ENCODE results near the gene PLXNC1. TPM values are rescaled to one million over a fixed set of nuclear protein-coding genes. Genes with fewer than 3 reads are reported as not detected.

PLXNC1 gene
- polyA plus RNA-seq, 3 donors from 2014 or later, result 2.3 to 3.3 (median 2.5) TPM

- no peak overlapping the region for H3K27ac Mint-ChIP-seq
- DNase-seq, result no peak
These were observed 32.2 kb upstream of the PLXNC1 start for GRCh38 chr12:94116191-94116590.

GRCh38 chr12:94121886-94122285, 26.5 kb upstream of the PLXNC1 start:
- H3K4me1 Mint-ChIP-seq, result peaks cover 36 to 47% of the 10 kb centered on the region in 2 donors
- H3K27ac Mint-ChIP-seq, result peak overlapping the region in 1 of 6 donors; percentile 33
- H3K4me3 Mint-ChIP-seq, result peak overlapping the region in 1 of 5 donors; percentile 23
- peaks cover 0 to 4% (median 0%) of the 10 kb centered on the region in 3 donors for H3K27me3 Mint-ChIP-seq (ENCODE audit: low read depth in 3 of 3)
- no peak for DNase-seq
- peaks cover 0 to 2% (median 0%) of the 10 kb centered on the region in 6 donors for H3K9me3 Mint-ChIP-seq
- no peaks in the 10 kb centered on the region for H3K36me3 Mint-ChIP-seq

More at GRCh38 chr12:94116191-94116590, 32.2 kb upstream of the PLXNC1 start:
- peaks cover 0 to 3% (median 0%) of the 10 kb centered on the region in 3 donors for H3K27me3 Mint-ChIP-seq (ENCODE audit: low read depth in 3 of 3)
- no peaks in the 10 kb centered on the region for H3K4me1 Mint-ChIP-seq
- H3K36me3 Mint-ChIP-seq, result no peaks in the 10 kb centered on the region
- no peak overlapping the region for H3K4me3 Mint-ChIP-seq
- H3K9me3 Mint-ChIP-seq, result no peaks in the 10 kb centered on the region

- Mint-ChIP-seq H3K27me3 (ENCODE audit: low read depth in 3 of 3) (peaks cover 0 to 5% (median 0%) of the 10 kb centered on the region in 3 donors), H3K9me3 (peaks cover 0 to 2% (median 0%) of the 10 kb centered on the region in 6 donors), H3K36me3 (no peaks in the 10 kb centered on the region), H3K4me3 (peak overlapping the region in 3 of 5 donors; percentile 23 to 41 (median 37)), H3K4me1 (peaks cover 37 to 47% of the 10 kb centered on the region in 2 donors), H3K27ac (peak overlapping the region in 2 of 6 donors; percentile 24 to 60)
- DNase-seq, result no peak
These were observed 25.8 kb upstream of the PLXNC1 start for GRCh38 chr12:94122591-94122990.

- peak overlapping the region in 4 of 6 donors; percentile 41 to 77 (median 64) for H3K27ac Mint-ChIP-seq
- peaks cover 0 to 6% (median 0%) of the 10 kb centered on the region in 3 donors for H3K27me3 Mint-ChIP-seq (ENCODE audit: low read depth in 3 of 3)
- peaks cover 38 to 47% of the 10 kb centered on the region in 2 donors for H3K4me1 Mint-ChIP-seq
- H3K4me3 Mint-ChIP-seq, result peak overlapping the region in 4 of 5 donors; percentile 21 to 43 (median 32)
- H3K9me3 Mint-ChIP-seq, result peaks cover 0 to 2% (median 0%) of the 10 kb centered on the region in 6 donors
- DNase-seq, result peak in 1 of 3 donors; percentile 17
- H3K36me3 Mint-ChIP-seq, result no peaks in the 10 kb centered on the region
These were observed 25.2 kb upstream of the PLXNC1 start for GRCh38 chr12:94123127-94123526.

GRCh38 chr12:94126067-94126466, 22.3 kb upstream of the PLXNC1 start:
- DNase-seq, result no peak
- H3K36me3 Mint-ChIP-seq, result no peaks in the 10 kb centered on the region

GRCh38 chr12:94127239-94128131, 20.9 kb upstream of the PLXNC1 start:
- no peak for DNase-seq
- Mint-ChIP-seq H3K4me1 (peaks cover 36 to 40% of the 10 kb centered on the region in 2 donors), H3K27me3 (ENCODE audit: low read depth in 3 of 3) (peaks cover 0 to 6% (median 6%) of the 10 kb centered on the region in 3 donors), H3K27ac (no peak overlapping the region), H3K36me3 (peaks cover 0 to 4% (median 0%) of the 10 kb centered on the region in 3 donors), H3K4me3 (no peak overlapping the region), H3K9me3 (peaks cover 0 to 2% (median 0%) of the 10 kb centered on the region in 6 donors)

More at GRCh38 chr12:94126067-94126466, 22.3 kb upstream of the PLXNC1 start:
- H3K9me3 Mint-ChIP-seq, result peaks cover 0 to 2% (median 0%) of the 10 kb centered on the region in 6 donors
- peaks cover 0 to 6% (median 2%) of the 10 kb centered on the region in 3 donors for H3K27me3 Mint-ChIP-seq (ENCODE audit: low read depth in 3 of 3)
- H3K27ac Mint-ChIP-seq, result peak overlapping the region in 2 of 6 donors; percentile 7 to 24
- H3K4me1 Mint-ChIP-seq, result peaks cover 38 to 47% of the 10 kb centered on the region in 2 donors
- H3K4me3 Mint-ChIP-seq, result no peak overlapping the region

- Mint-ChIP-seq H3K27ac (no peak overlapping the region), H3K36me3 (peaks cover 0 to 4% (median 0%) of the 10 kb centered on the region in 3 donors)
- DNase-seq, result no peak
These were observed 20.1 kb upstream of the PLXNC1 start for GRCh38 chr12:94128280-94128679.

GRCh38 chr12:94133964-94134795, 14.2 kb upstream of the PLXNC1 start:
- Mint-ChIP-seq H3K27ac (no peak overlapping the region), H3K4me1 (peaks cover 2 to 8% of the 10 kb centered on the region in 2 donors), H3K27me3 (ENCODE audit: low read depth in 3 of 3) (peaks cover 0 to 6% (median 0%) of the 10 kb centered on the region in 3 donors), H3K9me3 (no peaks in the 10 kb centered on the region), H3K36me3 (peaks cover 0 to 4% (median 0%) of the 10 kb centered on the region in 3 donors), H3K4me3 (no peak overlapping the region)
- peak; percentile 50 to 59 (median 51) for DNase-seq

More at GRCh38 chr12:94128280-94128679, 20.1 kb upstream of the PLXNC1 start:
- Mint-ChIP-seq H3K4me3 (no peak overlapping the region), H3K9me3 (peaks cover 0 to 2% (median 0%) of the 10 kb centered on the region in 6 donors), H3K27me3 (ENCODE audit: low read depth in 3 of 3) (peaks cover 0 to 6% (median 5%) of the 10 kb centered on the region in 3 donors), H3K4me1 (peaks cover 30 to 32% of the 10 kb centered on the region in 2 donors)

- Mint-ChIP-seq H3K4me1 (peaks cover 2 to 8% of the 10 kb centered on the region in 2 donors), H3K9me3 (no peaks in the 10 kb centered on the region), H3K36me3 (peaks cover 0 to 4% (median 0%) of the 10 kb centered on the region in 3 donors), H3K27ac (no peak overlapping the region), H3K4me3 (no peak overlapping the region), H3K27me3 (ENCODE audit: low read depth in 3 of 3) (peaks cover 2 to 5% (median 5%) of the 10 kb centered on the region in 3 donors)
- no peak for DNase-seq
These were observed 12.5 kb upstream of the PLXNC1 start for GRCh38 chr12:94135896-94136295.

GRCh38 chr12:94139816-94140215, 8.6 kb upstream of the PLXNC1 start:
- no peaks in the 10 kb centered on the region for H3K9me3 Mint-ChIP-seq
- no peaks in the 10 kb centered on the region for H3K4me1 Mint-ChIP-seq
- H3K27ac Mint-ChIP-seq, result no peak overlapping the region
- DNase-seq, result no peak
- peaks cover 2 to 5% (median 2%) of the 10 kb centered on the region in 3 donors for H3K27me3 Mint-ChIP-seq (ENCODE audit: low read depth in 3 of 3)
- no peak overlapping the region for H3K4me3 Mint-ChIP-seq
- H3K36me3 Mint-ChIP-seq, result no peaks in the 10 kb centered on the region

GRCh38 chr12:94140556-94140955, 7.8 kb upstream of the PLXNC1 start:
- Mint-ChIP-seq H3K4me3 (no peak overlapping the region), H3K27me3 (ENCODE audit: low read depth in 3 of 3) (peaks cover 2 to 5% (median 2%) of the 10 kb centered on the region in 3 donors), H3K4me1 (no peaks in the 10 kb centered on the region), H3K27ac (no peak overlapping the region), H3K9me3 (no peaks in the 10 kb centered on the region), H3K36me3 (no peaks in the 10 kb centered on the region)
- peak; percentile 44 to 58 (median 45) for DNase-seq

- H3K27me3 Mint-ChIP-seq (ENCODE audit: low read depth in 3 of 3), result peaks cover 2 to 5% (median 2%) of the 10 kb centered on the region in 3 donors
- DNase-seq, result no peak
- H3K9me3 Mint-ChIP-seq, result no peaks in the 10 kb centered on the region
- H3K27ac Mint-ChIP-seq, result no peak overlapping the region
- H3K36me3 Mint-ChIP-seq, result no peaks in the 10 kb centered on the region
- no peaks in the 10 kb centered on the region for H3K4me1 Mint-ChIP-seq
- H3K4me3 Mint-ChIP-seq, result no peak overlapping the region
These were observed 7.2 kb upstream of the PLXNC1 start for GRCh38 chr12:94141004-94141764.

GRCh38 chr12:94141892-94142291, 6.5 kb upstream of the PLXNC1 start:
- no peaks in the 10 kb centered on the region for H3K4me1 Mint-ChIP-seq
- no peak overlapping the region for H3K27ac Mint-ChIP-seq
- H3K9me3 Mint-ChIP-seq, result no peaks in the 10 kb centered on the region
- no peak overlapping the region for H3K4me3 Mint-ChIP-seq
- H3K27me3 Mint-ChIP-seq (ENCODE audit: low read depth in 3 of 3), result peaks cover 2 to 5% (median 2%) of the 10 kb centered on the region in 3 donors
- no peak for DNase-seq
- H3K36me3 Mint-ChIP-seq, result no peaks in the 10 kb centered on the region

All from immature natural killer cell (primary cell).